ENCODE measurements around the gene RAMP1. TPM values are rescaled to one million over a fixed set of nuclear protein-coding genes. Genes with fewer than 3 reads are reported as not detected.

RAMP1 gene
- total and polyA plus RNA-seq, 2 of the 4 experiments (the other 2 are of a cell fraction) = 15.8 to 77.1 TPM

DNA sequence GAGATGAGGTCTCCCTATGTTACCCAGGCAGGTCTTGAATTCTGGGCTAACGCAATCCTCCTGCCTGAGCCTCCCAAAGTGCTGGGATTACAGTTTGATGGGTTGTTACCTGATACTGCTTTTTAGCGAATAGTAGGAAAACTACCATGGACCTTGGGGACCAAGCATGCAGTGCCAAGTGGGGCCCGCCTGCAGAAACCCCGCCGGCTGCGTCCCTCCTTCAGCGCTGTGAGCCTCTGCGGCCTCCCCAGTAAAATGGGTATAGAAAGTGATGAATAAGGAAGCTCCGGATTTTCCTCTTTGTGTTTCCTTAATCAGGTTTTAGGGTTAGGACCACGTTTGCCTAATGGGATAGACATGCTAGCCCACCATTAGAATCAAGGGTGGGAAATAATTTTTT is 30.4 kb downstream of the RAMP1 start:
- H2AK5ac ChIP-seq (ENCODE audit: low read depth, low read length) = no peak overlapping the region
- no TSS peak for BruUV-seq (replicated peaks)
- H2AK9ac ChIP-seq (replicated peaks; ENCODE audit: low read depth, low read length, poor library complexity) = no peak overlapping the region
- H3K4ac ChIP-seq (ENCODE audit: low read depth, low read length) = no peak overlapping the region
- H4K5ac ChIP-seq (ENCODE audit: low read depth, low read length) = no peak overlapping the region
- CTCF ChIA-PET = no interaction called here
- POLR2A ChIA-PET (ENCODE audit: unreplicated experiment) = no interaction called here
- no peak overlapping the region for H4K91ac ChIP-seq (ENCODE audit: insufficient read depth, low read depth, low read length)
- no peak overlapping the region for H3K4me2 ChIP-seq (ENCODE audit: low read depth, low read length)
- peaks cover 0 to 4% of the 10 kb centered on the region in 2 experiments; a peak in 1 of 4 replicates for H3K79me1 ChIP-seq (ENCODE audit: low read depth in 1 of 2, low read length in 2 of 2)
- H3K36me3 ChIP-seq (ENCODE audit: control insufficient read depth, insufficient read depth, low read length) = no peaks in the 10 kb centered on the region
- no peak overlapping the region for H3K18ac ChIP-seq (ENCODE audit: low read depth, low read length)
- no peak overlapping the region for H2AFZ ChIP-seq (replicated peaks; ENCODE audit: low read length, poor library complexity)
- H3K27me3 ChIP-seq (ENCODE audit: control insufficient read depth, insufficient read depth, low read length) = no peaks in the 10 kb centered on the region
- no peaks in the 10 kb centered on the region for H4K20me1 ChIP-seq (ENCODE audit: insufficient read depth, low read length)
- H3K14ac ChIP-seq (replicated peaks; ENCODE audit: low read depth, low read length) = no peak overlapping the region
- no peak for TF ChIP-seq BHLHE40 (IDR thresholded peaks at IDR 0.05; ENCODE audit: low read depth, low read length)
- no peak for TF ChIP-seq POLR2A (IDR thresholded peaks at IDR 0.05; ENCODE audit: low read depth, low read length)
- no peak for TF ChIP-seq CEBPB (IDR thresholded peaks at IDR 0.05; ENCODE audit: low read depth, low read length)
- no peak for TF ChIP-seq MAFK (IDR thresholded peaks at IDR 0.05; ENCODE audit: low read depth, low read length)
- TF ChIP-seq MXI1 (IDR thresholded peaks at IDR 0.05; ENCODE audit: borderline replicate concordance, low read depth, low read length) = no peak
- no peak for TF ChIP-seq RAD21 (IDR thresholded peaks at IDR 0.05; ENCODE audit: low read length)
- no peak for TF ChIP-seq ELK1 (IDR thresholded peaks at IDR 0.05; ENCODE audit: borderline replicate concordance, low read depth, low read length)
- TF ChIP-seq SMC3 (IDR thresholded peaks at IDR 0.05; ENCODE audit: low read depth, low read length) = no peak
- no peak for TF ChIP-seq MAZ (IDR thresholded peaks at IDR 0.05; ENCODE audit: borderline replicate concordance, low read depth, low read length)
- no peak for TF ChIP-seq FOS (IDR thresholded peaks at IDR 0.05; ENCODE audit: low read depth, low read length)
- no peak for TF ChIP-seq USF2 (IDR thresholded peaks at IDR 0.05; ENCODE audit: low read depth, low read length)
- no peak for TF ChIP-seq NFE2L2 (IDR thresholded peaks at IDR 0.05; ENCODE audit: low read depth, low read length)
- TF ChIP-seq RCOR1 (IDR thresholded peaks at IDR 0.05; ENCODE audit: insufficient replicate concordance, low read length) = no peak
- TF ChIP-seq, protein P1, sequence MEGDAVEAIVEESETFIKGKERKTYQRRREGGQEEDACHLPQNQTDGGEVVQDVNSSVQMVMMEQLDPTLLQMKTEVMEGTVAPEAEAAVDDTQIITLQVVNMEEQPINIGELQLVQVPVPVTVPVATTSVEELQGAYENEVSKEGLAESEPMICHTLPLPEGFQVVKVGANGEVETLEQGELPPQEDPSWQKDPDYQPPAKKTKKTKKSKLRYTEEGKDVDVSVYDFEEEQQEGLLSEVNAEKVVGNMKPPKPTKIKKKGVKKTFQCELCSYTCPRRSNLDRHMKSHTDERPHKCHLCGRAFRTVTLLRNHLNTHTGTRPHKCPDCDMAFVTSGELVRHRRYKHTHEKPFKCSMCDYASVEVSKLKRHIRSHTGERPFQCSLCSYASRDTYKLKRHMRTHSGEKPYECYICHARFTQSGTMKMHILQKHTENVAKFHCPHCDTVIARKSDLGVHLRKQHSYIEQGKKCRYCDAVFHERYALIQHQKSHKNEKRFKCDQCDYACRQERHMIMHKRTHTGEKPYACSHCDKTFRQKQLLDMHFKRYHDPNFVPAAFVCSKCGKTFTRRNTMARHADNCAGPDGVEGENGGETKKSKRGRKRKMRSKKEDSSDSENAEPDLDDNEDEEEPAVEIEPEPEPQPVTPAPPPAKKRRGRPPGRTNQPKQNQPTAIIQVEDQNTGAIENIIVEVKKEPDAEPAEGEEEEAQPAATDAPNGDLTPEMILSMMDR (conservative IDR thresholded peaks at IDR 0.05; ENCODE audit: low read depth, low read length) = no peak
- TF ChIP-seq RFX5 (IDR thresholded peaks at IDR 0.05; ENCODE audit: low read depth, low read length) = no peak
- no peak for TF ChIP-seq CHD1 (IDR thresholded peaks at IDR 0.05; ENCODE audit: low read depth, low read length)
- H3K23ac ChIP-seq (ENCODE audit: low read depth, low read length) = no peak overlapping the region
- DNase-seq (no peak), ATAC-seq (ENCODE audit: low read depth) (no peak)
- no CpG with 5 or more reads among the region's 10 CpGs for WGBS, 2 experiments (ENCODE audit: extremely low coverage in 2 of 2, insufficient read length in 1 of 2)
- H2BK20ac ChIP-seq (ENCODE audit: low read depth, low read length) = no peak overlapping the region
- in situ Hi-C loops (cut with MboI; ENCODE audit: low sequenced_read_pairs) (no loop called here), dilution Hi-C loops (cut with HindIII; ENCODE audit: low sequenced_read_pairs, unreplicated experiment) (no loop called here), intact Hi-C loops (cut with micrococcal nuclease) (no loop called here)
- H3K4me3 ChIP-seq (ENCODE audit: insufficient read depth, low read depth, low read length) = no peak overlapping the region
- H3K4me1 ChIP-seq (ENCODE audit: control insufficient read depth, insufficient read depth, low read length) = peaks cover 5% of the 10 kb centered on the region; the same call in 1 of the 2 replicates
- H3K56ac ChIP-seq (ENCODE audit: extremely low read depth, insufficient read depth, low read length) = no peak overlapping the region
- H3K9ac ChIP-seq (ENCODE audit: low read depth, low read length) = no peak overlapping the region
- no peak overlapping the region for H3K27ac ChIP-seq (ENCODE audit: insufficient read depth, low read length)
- no peak overlapping the region for H2BK15ac ChIP-seq (ENCODE audit: low read depth, low read length)
- no peak overlapping the region for H4K8ac ChIP-seq (ENCODE audit: low read depth in 2 of 2, low read length in 2 of 2)
- no peaks in the 10 kb centered on the region for H3K9me3 ChIP-seq (ENCODE audit: control insufficient read depth, insufficient read depth, low read length)
- H2BK5ac ChIP-seq (ENCODE audit: low read depth, low read length, poor library complexity, severe bottlenecking) = no peak overlapping the region
- peaks cover 15% of the 10 kb centered on the region for H3K9me1 ChIP-seq (ENCODE audit: insufficient read depth, low read length)
- no peak overlapping the region; the same call in 1 of the 2 replicates for H2BK120ac ChIP-seq (ENCODE audit: low read depth, low read length)
